NOMO-1 treated with dmso at 0.1 percent for 144 hours (cell line): Measurements from ENCODE around the gene ALDH9A1.
"Not testable (repeated sequence)": the region's sequence is repeated elsewhere in the genome, so short reads cannot be mapped to it uniquely, and the experiment has no call there.

ENCODE experiments used
- DNase-seq: peaks from one replicate; lab custom pipeline; 2025; ENCODE audit not compliant: unreplicated experiment; lab: John Stamatoyannopoulos, UW

The ALDH9A1 gene

DNA sequence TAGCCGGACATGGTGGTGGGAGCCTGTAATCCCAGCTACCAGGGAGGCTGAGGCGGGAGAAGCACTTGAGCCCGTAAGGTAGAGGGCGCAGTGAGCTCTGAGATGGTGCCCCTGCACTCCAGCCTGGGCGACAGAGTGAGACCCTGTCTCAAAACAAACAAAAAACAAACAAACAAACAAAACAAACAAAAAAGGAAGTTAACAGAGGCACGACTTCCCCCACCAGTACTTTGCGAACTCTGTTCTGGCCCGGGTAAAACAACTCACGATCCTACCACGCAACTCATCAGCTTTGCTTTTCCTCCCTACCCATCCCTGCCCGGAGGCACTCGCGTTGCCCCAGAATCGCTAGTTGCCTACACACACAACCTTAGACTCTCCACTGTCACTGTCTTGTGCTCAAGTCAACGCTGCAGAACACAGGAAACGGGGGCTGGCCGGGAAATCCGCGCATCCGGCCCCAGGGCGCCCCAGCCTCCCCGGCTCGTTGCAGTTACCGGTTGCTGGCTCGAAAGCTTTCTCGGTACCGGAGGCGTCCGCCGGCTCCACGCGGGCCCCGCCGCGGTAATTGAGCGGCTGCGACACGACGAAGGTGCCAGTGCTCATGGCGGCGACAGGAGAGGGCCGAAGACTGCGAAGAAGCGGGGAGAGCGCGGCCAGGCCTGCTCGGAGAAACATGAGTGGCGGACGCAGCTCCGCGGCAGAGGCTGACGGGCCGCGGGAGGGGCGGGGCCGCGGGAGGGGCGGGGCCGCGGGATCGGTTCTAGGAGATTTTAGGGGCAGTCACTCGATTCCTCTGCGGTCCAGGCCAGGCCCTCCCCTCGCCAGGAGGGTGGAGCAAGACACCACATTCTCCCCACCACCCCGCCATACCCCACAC, at the start of gene ALDH9A1:
Gene ALDH9A1, minus strand, starts transcription at position 682 of the 880 bp plus-strand sequence. Its CDS starts 4 bp downstream, at position 678.
- DNase-seq = peak; percentile 92

DNA sequence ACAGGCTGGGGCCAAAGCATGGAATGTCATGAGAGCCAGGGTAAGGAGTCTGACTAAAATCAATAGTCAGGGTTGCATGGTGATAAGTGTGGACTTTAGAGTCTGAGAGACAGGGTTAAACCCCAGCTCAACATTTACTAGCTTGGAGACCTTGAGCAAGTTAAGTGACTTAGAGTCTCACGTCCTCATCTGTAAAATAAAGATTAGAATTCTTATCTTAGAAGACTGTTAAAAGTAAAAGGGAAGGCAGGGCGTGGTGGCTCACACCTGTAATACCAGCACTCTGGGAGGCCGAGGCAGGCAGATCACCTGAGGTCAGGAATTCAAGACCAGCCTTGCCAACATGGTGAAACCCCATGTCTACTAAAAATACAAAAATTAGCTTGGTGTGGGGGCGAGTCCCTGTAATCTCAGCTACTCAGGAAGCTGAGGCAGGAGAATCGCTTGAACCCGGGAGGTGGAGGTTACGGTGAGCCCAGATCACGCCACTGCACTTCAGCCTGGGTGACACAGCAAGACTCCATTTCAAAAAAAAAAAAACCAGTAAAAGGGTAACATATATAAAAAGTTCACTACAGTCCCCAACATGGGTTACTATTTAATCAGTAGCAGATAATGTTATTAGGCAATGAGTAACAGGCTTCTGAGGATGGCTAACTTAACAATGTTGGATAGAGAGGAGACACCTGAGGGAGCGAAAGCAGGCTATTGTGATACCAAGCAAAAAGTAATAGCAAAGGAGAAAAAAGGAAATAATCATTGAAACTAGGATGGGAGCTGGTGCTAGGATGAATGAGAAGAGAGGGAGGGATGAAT, 49.5 kb upstream of the ALDH9A1 start:
- no peak for DNase-seq

DNA sequence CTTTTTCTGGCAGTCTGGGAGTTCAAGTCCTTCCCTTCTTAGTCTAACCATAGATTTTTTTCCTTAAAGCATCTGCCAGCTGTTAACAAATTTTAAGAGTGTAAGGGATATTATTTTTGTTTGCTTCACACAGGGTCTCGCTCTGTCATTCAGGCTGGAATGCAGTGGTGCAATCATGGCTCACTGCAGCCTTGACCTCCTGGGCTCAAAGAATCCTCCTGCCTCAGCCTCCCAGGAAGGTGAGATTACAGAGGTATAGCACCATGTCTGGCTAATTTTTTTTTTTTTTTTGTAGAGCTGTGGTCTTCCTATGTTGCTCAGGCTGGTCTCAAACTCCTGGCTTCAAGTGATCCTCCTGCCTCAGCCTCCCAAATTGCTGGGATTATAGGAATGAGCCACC, 46.6 kb upstream of the ALDH9A1 start:
- DNase-seq = not testable (repeated sequence)

DNA sequence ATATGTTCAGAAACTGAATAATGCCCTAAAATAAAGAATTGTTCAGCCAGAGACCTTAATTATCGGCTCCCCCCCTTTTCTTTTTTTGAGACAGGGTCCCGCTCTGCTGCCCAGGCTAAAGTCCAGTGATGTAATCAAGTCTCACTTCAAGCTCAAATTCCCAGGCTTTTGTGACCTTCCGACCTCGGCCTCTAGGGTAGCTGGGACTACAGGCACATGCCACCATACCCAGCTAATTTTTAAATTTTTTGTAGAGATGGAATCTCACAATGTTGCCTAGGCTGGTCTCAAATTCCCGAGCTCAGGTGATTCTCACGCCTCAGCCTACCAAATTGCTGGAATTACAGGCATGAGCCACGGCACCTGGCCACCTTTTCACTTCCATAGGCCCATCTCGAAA, 43.8 kb upstream of the ALDH9A1 start:
- no peak for DNase-seq

DNA sequence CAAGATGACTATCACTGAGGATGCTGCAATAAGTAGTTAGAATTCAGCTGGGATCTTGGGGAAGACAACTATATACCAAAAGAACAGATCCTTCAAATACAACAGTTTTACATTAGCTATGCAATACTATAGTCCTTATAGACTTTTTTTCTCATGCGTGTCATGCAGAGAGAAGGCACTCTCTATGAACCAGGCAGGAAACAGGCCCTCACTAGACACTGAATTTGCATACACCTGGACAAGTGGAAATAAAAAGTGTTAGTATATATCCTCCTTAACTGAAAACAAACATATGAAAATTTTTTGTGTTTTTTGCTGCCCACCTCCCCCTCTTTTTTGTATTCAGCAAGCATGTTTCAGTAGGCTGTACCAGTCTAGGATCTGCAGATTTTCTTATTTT, 40.4 kb upstream of the ALDH9A1 start:
- DNase-seq = no peak

DNA sequence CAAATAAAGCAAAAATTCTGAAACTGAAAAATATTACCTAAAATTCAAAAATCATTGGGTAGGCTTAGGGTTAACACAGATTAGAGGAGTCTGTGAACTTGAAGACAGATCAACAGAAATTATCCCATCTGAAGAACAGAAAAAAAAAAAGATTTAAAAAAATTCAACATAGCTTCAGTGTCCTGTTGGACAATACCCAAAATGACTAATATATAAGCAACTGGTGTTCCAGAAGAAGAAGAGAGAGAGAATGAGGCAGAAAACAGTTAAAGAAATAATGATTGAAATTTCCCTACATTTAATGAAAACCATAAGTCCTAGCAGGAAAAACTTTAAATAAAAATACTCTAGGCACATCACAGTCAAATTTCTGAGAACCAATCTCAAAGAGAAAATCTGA, 38.8 kb upstream of the ALDH9A1 start:
- DNase-seq = no peak

DNA sequence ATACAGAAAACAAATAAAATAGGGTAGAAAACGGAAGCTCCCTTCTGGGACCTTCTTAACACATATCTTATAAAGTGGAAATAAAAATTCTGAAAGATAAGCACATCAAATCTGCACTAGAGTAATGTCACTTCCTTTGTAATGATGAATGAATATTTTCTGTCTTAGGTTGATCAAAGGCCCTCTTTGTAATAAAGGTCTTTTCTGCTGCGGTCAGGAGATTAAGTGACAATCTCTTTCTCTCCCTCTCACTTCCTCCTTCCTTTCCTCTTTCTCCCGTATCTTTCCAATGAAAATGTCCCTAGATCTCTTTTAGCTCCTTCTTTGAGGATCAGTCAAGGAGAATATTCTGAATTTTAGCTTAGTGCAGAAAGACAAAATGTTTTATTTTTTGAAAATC, 36.5 kb upstream of the ALDH9A1 start:
- no peak for DNase-seq

DNA sequence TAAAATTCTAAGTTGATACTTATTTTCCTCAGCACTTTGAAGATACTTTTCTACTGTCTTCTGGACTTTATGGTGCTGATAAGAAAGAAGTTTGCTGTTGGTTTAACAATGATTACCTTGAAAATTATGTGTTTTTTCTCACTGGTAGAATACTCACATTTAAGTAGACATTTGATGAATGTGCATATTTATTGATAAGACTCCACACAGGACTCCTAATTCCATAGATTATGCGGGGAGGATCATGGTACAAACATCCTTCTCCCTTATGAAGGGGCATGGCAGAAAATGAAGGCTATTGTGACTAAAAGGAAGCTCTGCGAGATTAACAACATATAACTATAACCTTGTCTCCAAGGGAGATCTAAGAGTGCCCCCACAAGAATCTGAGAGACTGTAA, 28.5 kb upstream of the ALDH9A1 start:
- no peak for DNase-seq

DNA sequence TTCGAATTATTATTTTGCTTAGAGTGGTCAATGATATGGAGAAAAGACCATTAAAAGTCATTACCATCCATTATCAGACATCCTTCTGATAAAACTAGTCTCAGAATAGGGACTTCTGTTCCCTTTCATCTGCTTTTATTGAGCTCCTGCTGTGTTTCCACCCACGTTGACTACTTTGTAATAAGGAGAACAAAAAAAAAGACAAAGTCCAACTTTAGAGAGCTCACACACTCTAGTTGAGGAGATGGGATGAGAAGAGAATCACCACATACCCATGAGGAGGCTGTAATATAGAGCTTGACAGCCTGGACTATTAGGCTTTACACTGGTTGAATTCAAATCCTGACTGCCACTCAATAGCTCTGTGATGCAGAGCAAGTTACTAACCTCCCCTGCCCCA, 27.8 kb upstream of the ALDH9A1 start:
- DNase-seq = no peak

DNA sequence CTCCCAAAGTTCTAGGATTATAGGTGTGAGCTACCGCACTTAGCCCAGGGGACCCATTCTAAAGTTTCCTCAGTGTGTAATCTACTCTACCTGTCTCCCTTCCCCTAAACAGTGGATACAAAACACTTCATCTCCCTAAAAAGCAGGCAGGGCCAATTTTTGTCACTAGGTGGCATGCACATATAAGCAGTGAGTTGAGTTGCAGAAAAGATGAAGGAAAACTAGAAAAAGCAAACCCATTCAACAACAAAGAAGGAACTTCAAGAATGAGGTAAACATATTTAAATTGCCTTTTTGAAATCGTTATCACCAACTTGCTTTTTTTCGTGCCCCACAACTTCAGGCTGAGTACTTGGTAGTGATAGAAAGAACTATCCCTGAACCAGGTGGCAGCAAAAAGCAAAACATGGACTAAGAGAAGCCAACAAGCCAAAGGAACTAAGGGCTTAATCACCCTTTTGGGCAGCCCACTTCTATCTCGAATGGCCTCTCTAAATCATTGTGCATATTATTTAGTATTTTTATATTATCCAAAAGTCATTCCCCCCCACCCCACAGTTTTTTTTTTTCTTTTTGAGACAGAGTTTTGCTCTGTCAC, 19.7 kb upstream of the ALDH9A1 start:
- no peak for DNase-seq

DNA sequence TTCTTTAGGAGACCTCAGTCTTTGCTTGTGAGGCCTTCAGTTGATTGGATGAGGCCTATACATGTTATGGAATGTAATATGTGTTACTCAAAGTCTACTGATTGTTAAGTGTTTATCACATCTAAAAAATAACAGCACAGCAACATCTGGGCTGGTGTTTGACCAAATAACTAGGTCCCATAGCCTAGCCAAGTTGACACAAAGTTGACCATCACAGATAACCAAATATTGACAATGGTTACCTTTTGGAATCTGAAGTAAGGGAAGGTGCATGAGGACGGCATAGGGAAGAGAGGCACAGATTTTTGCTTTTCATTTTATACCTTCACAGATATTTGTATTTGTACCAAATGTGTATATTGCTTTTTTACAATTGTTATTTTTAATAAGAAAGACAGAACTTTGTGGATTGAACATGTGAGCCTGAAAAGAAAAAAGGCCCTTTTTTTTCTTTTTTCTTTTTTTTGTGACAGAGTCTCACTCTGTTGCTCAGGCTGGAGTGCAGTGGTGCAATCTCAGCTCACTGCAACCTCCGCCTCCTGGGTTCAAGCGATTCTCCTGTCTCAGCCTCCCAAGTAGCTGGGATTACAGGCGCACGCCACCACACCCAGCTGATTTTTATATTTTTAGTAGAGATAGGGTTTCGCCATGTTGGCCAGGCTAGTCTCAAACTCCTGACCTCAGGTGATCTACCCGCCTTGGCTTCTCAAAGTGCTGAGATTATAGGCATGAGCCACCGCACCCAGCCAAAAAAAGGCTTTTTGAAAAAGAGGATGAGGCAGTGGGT, 18.1 kb upstream of the ALDH9A1 start:
- not testable (repeated sequence) for DNase-seq

DNA sequence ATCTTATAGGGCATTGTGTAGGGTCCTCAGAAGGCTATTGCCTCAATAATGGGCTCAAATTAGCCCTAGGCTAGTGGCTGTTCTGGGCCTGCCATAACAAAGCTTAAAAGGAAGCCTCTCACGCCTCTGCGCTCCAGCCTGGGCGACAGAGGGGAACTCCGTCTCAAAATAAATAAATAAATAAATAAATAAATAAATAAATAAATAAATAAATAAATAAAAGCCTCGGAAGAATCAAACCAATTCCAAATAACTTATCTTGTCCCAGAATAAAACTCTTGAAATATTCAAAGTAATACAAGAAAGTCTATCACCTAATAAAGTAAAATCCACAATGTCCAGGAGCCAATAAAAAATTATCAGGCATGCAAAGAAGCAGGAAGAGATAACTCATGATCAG, 14.4 kb upstream of the ALDH9A1 start:
- no peak for DNase-seq

DNA sequence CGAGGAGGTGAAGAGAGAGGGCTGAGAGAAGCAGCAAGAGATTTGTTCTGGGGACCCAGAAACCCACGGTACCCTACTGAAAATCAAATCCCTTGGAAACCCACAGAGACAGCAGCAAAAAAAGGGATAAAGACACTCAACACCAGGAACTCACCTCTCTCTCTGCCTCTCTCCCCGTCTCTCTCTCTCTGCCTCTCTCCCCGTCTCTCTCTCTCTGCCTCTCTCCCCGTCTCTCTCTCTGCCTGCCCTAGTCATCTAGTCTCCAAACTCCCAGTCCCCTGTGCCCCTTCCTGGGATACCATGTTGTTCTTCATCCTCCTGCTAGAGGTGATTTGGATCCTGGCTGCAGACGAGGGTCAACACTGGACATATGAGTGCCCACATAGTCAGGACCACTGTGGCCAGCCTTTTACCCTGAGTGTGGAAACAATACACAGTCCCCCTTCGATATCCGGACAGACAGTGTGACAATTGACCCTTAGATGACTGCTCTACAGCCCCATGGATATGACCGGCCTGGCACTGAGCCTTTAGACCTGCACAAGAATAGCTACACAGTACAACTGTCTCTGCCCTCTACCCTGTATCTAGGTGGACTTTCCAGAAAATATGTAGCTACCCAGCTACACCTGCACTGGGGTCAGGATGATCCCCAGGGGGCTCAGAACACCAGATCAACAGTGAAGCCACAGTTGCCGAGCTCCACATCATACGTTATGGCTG, 9.8 kb upstream of the ALDH9A1 start:
- no peak for DNase-seq

DNA sequence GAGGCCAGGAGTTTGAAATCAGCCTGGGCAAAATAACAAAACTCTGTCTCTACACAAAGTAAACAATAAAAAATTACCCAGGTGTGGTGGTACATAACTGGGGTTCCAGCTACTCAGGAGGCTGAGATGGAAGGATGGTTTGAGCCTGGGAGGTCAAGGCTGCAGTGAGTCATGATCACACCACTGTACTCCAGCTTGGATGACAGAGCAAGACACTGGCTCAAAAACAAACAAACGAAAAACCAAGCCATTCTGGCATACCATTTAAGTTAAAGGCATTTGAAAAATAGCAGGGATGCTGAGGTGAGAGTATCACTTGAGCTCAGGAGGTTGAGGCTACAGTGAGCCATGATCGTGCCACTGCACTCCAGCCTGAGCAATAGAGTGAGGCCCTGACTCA, 5.3 kb upstream of the ALDH9A1 start:
- DNase-seq = no peak

DNA sequence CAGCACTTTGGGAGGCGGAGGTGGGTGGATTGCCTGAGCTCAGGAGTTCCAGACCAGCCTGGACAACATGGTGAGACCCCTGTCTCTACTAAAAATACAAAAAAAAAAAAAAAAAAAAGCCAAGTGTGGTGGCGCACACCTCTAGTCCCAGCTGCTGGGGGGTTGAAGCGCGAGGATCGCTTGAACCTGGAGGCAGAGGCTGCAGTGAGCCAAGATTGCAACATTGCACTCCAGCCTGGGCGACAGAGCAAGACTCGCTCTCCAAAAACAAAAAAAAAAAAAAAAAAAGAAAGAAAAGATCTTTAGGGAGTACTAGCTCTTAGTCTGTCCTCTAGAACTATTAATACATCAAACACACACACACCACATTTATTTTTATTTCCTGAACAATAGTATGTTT, 3.6 kb upstream of the ALDH9A1 start:
- not testable (repeated sequence) for DNase-seq

DNA sequence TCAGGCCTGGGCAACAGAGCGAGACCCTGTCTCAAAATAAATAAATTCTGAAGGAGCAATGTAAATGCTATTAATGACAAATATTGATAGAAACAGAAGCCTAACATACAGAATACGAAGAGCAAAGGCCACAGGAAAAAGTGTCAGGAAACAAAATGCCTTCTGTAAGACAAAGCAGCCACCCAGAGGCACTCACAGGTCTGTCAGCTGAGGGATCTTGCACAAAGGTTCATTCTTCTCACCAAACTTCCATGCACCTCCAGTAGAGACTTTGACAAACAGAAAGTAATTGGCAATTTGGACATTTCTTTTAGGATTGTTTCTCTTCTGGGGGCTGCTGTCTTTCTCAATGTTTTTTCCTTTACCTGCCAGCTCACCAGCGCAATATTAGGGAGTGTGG, 1.2 kb upstream of the ALDH9A1 start:
- DNase-seq = no peak

DNA sequence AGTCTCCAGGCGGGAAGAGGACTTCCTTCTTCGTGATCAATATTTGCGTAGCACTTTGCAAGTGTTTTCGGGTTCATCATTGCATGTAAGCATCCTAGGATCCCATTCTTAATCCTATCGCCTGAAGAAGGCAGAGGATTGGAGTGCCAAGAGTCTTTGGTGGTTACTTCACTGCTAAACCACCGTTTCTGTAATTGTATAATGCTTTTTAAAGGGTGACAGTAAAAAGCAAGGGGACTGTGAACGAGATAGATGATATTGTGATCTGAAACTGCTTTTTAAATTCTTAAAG, 345 bp upstream of the ALDH9A1 start:
- DNase-seq = no peak

DNA sequence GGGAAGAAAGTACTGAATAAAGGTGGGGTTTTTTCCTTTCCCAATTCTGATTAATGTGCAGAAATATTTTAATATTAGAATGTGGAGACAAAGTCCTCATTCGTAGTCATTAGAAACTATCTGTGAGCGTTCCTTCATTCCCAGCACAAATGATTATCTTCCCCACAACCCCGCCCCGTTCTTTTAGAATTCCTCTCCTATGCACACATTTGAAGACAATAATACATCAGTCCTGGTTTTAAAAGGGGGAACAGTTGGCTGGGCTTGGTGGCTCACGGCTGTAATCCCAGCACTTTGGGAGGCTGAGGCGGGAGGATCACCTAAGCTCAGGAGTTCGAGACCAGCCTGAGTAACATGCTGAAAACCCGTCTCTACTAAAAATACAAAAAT, 876 bp downstream of the ALDH9A1 start:
- no peak for DNase-seq

DNA sequence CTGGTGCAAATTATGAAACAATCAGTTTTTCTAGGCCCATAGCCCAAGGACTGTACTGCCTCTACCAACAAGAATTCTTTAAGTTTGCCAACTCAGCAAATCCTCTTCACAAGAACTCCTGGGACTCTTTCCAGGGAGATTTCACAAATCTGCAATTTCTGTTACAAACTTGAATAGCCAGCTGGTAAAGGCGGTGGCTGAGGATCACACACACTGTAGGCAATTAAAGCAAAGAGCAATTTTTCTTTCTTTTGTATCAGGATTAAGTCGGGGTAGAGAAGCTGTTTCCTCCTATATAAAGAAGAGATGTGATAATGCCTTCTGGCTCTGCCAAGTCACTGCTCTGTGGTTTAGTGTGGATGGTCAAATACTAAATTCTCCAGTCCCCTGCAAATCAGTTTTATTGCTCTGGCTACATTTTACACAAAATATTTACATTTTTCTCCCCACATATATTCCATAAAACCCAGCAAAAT, 1.7 kb downstream of the ALDH9A1 start:
- DNase-seq = no peak

DNA sequence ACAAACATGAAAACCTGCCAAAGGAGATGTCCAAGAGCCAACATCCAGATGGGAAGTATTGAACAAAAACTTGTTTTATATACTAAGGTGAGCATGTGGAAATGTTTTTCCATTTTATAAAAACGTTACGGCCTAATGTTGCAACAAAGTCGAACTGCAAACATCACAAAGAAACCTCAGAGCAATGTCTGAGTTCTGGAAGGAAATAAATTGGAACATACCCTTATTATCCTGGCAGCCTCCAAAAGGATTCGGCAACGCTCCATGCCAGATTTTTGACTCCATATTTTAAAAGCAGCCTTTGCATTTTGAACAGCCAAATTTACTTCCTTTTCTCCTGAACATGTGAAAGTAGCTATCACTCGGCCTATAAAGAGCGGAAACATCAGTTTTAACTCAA, 3.3 kb downstream of the ALDH9A1 start:
- no peak for DNase-seq
